Fibroblast of lung (primary cell): ENCODE data around the gene ITM2B. TPM values are rescaled to one million over a fixed set of nuclear protein-coding genes. Genes with fewer than 3 reads are reported as not detected.

Experiments
- DNase-seq, 2 donors: peaks; one replicate each; pipeline versions ENCODE4 v3.0.0 to v3.0.0-alpha.2; 2010; ENCODE audit warnings: low read depth in 2 of 2
- H2AFZ ChIP-seq: 2 replicates; pipeline ENCODE4 v1.5.1; 2012; ENCODE audit warnings: low read length, control low read depth, inconsistent platforms
- H3K27ac ChIP-seq: 2 replicates; pipeline ENCODE4 v1.5.1; 2011; ENCODE audit warnings: low read length, control low read depth; ENCODE audit not compliant: insufficient read depth
- H3K27me3 ChIP-seq: 2 replicates; pipeline ENCODE4 v1.5.1; 2011; ENCODE audit warnings: mild to moderate bottlenecking, low read length; ENCODE audit not compliant: control insufficient read depth, insufficient read depth
- H3K36me3 ChIP-seq: 2 replicates; pipeline ENCODE4 v1.5.1; 2011; ENCODE audit warnings: low read length; ENCODE audit not compliant: control insufficient read depth, insufficient read depth
- H3K4me1 ChIP-seq: 2 replicates; pipeline ENCODE4 v1.5.1; 2011; ENCODE audit warnings: low read length; ENCODE audit not compliant: control insufficient read depth, insufficient read depth; ENCODE audit errors: extremely low read depth
- H3K4me2 ChIP-seq: 2 replicates; pipeline ENCODE4 v1.5.1; 2011; ENCODE audit warnings: low read length, control low read depth; ENCODE audit not compliant: insufficient read depth; ENCODE audit errors: extremely low read depth
- H3K4me3 ChIP-seq, 4 experiments: fragments of 200-600 bp in 1 of 4; sonication (generic) in 1 of 4; replicated peaks in 1 of 4; 2 replicates each; pipeline ENCODE4 v1.5.1; 2011 to 2016; ENCODE audit warnings: low read length in 4 of 4, low read depth in 3 of 4, mild to moderate bottlenecking in 3 of 4, control low read depth in 2 of 4, inconsistent platforms in 1 of 4, mixed read lengths in 1 of 4; ENCODE audit not compliant: insufficient read depth in 1 of 4; ENCODE audit errors: control extremely low read depth in 1 of 4
- H3K79me2 ChIP-seq: 2 replicates; pipeline ENCODE4 v1.5.1; 2012; ENCODE audit warnings: mild to moderate bottlenecking, low read length, inconsistent platforms; ENCODE audit not compliant: control insufficient read depth, insufficient read depth
- H3K9ac ChIP-seq: 2 replicates; pipeline ENCODE4 v1.5.1; 2011; ENCODE audit warnings: mild to moderate bottlenecking, low read length, control low read depth; ENCODE audit not compliant: insufficient read depth
- H3K9me3 ChIP-seq: 2 replicates; pipeline ENCODE4 v1.5.1; 2012; ENCODE audit warnings: low read depth, low read length; ENCODE audit not compliant: control insufficient read depth, insufficient read depth
- H4K20me1 ChIP-seq: 2 replicates; pipeline ENCODE4 v1.5.1; 2011; ENCODE audit warnings: low read length; ENCODE audit not compliant: control insufficient read depth, insufficient read depth; ENCODE audit errors: extremely low read depth
- CTCF ChIP-seq, 2 donors: IDR thresholded peaks in 1 of 2; conservative IDR thresholded peaks in 1 of 2; 1 replicate in 1 of 2; 2 replicates in 1 of 2; pipeline ENCODE4 v1.5.1; 2011 to 2012; ENCODE audit warnings: low read length in 2 of 2, control low read depth in 1 of 2, inconsistent platforms in 1 of 2, low read depth in 1 of 2, mild to moderate bottlenecking in 1 of 2
- EZH2 ChIP-seq: IDR thresholded peaks from 2 replicates; pipeline ENCODE4 v1.5.1; 2012; ENCODE audit warnings: low read length, control low read depth, mild to moderate bottlenecking; ENCODE audit errors: missing control alignments
- polyA plus RNA-seq, 2 donors: library from polyadenylated mRNA; depleted of rRNA in 1 of 2; stranded (reverse) in 1 of 2; unstranded in 1 of 2; fragments of >200 nt; gene quantifications; 2 replicates each; pipeline ENCODE4 v1.2.1, GENCODE V29; 2011 to 2012; ENCODE audit warnings: missing spikeins in 1 of 2
- total RNA-seq: library from RNA; depleted of rRNA; stranded (reverse); fragments of >200 nt; gene quantifications from 2 replicates; pipeline ENCODE4 v1.2.1, GENCODE V29; 2014

Gene ITM2B
- total and polyA plus RNA-seq, 2 donors (not counting 1 experiment from before 2014, with no cell fraction given): 117 to 645 TPM

- no peak overlapping the region for H2AFZ ChIP-seq
- no peaks in the 10 kb centered on the region for H3K4me1 ChIP-seq
- H3K9me3 ChIP-seq: no peaks in the 10 kb centered on the region
- H3K36me3 ChIP-seq: no peaks in the 10 kb centered on the region
- no peak overlapping the region for H3K4me3 ChIP-seq
- no peaks in the 10 kb centered on the region for H3K79me2 ChIP-seq
- no peaks in the 10 kb centered on the region for H4K20me1 ChIP-seq
- no peak for DNase-seq
- H3K27me3 ChIP-seq: no peaks in the 10 kb centered on the region
- H3K27ac ChIP-seq: no peak overlapping the region
- no peak overlapping the region for H3K4me2 ChIP-seq
- H3K9ac ChIP-seq: no peak overlapping the region
- TF ChIP-seq EZH2 (no peak), CTCF (conservative IDR thresholded peaks at IDR 0.05 in 1 of 2, IDR thresholded peaks at IDR 0.05 in 1 of 2; ENCODE audit: low read depth in 1 of 2, low read length in 2 of 2) (no peak)
These were observed 33.1 kb downstream of the ITM2B start for GRCh38 chr13:48266150-48266549.

GRCh38 chr13:48266701-48267639 is 34.0 kb downstream of the ITM2B start:
- Histone ChIP-seq H3K9me3 (no peaks in the 10 kb centered on the region), H2AFZ (no peak overlapping the region)

More at GRCh38 chr13:48266701-48267639, 34.0 kb downstream of the ITM2B start:
- no peaks in the 10 kb centered on the region for H3K79me2 ChIP-seq
- no peak overlapping the region for H3K9ac ChIP-seq
- H3K27me3 ChIP-seq: no peaks in the 10 kb centered on the region
- DNase-seq: no peak
- H3K36me3 ChIP-seq: no peaks in the 10 kb centered on the region
- H3K4me1 ChIP-seq: no peaks in the 10 kb centered on the region
- H4K20me1 ChIP-seq: no peaks in the 10 kb centered on the region
- TF ChIP-seq EZH2 (no peak), CTCF (conservative IDR thresholded peaks at IDR 0.05 in 1 of 2, IDR thresholded peaks at IDR 0.05 in 1 of 2; ENCODE audit: low read depth in 1 of 2, low read length in 2 of 2) (no peak)
- no peak overlapping the region for H3K27ac ChIP-seq
- H3K4me2 ChIP-seq: no peak overlapping the region
- H3K4me3 ChIP-seq: no peak overlapping the region
